ENCODE data around the gene FILIP1L. TPM values are rescaled to one million over a fixed set of nuclear protein-coding genes. Genes with fewer than 3 reads are reported as not detected.

FILIP1L gene
- total RNA-seq, 1 experiment from 2014 or later: 0.07 TPM

GRCh38 chr3:99919694-99920093 is 194.6 kb downstream of the FILIP1L start:
- DNase-seq: no peak
- H3K27me3 ChIP-seq (ENCODE audit: control insufficient read depth, insufficient read depth, low read length): no peaks in the 10 kb centered on the region
- no peak overlapping the region for H3K4me3 ChIP-seq (ENCODE audit: insufficient read depth, low read depth, low read length)
- no peaks in the 10 kb centered on the region for H3K36me3 ChIP-seq (replicated peaks; ENCODE audit: control insufficient read depth, insufficient read depth, low read length)

DNA sequence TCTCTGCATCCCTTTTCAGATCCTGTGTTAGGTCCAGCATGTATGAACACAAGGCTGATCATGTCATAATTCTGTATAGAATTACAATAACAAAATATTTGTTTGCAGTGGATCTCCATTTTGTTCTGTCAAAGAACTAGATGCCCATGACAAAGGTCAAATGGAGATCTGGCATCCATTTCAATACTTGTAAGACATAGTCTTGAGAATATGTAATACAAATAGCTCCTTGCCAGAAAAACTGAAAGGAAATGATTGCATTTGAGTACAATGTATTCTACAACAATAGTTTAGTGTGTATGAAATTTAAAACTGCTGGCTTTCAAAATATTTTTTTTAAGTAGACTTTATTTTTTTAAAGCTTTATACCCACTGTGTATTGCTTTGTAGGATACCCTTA is 195.6 kb downstream of the FILIP1L start:
- no peak for DNase-seq
- Histone ChIP-seq H3K27me3 (ENCODE audit: control insufficient read depth, insufficient read depth, low read length) (no peaks in the 10 kb centered on the region), H3K4me3 (ENCODE audit: insufficient read depth, low read depth, low read length) (no peak overlapping the region), H3K36me3 (replicated peaks; ENCODE audit: control insufficient read depth, insufficient read depth, low read length) (no peaks in the 10 kb centered on the region)

- no peak for DNase-seq
- Histone ChIP-seq H3K4me3 (ENCODE audit: insufficient read depth, low read depth, low read length) (no peak overlapping the region), H3K27me3 (ENCODE audit: control insufficient read depth, insufficient read depth, low read length) (no peaks in the 10 kb centered on the region), H3K36me3 (replicated peaks; ENCODE audit: control insufficient read depth, insufficient read depth, low read length) (no peaks in the 10 kb centered on the region)
Observed at GRCh38 chr3:99915906-99916432, 198.3 kb downstream of the FILIP1L start.

DNA sequence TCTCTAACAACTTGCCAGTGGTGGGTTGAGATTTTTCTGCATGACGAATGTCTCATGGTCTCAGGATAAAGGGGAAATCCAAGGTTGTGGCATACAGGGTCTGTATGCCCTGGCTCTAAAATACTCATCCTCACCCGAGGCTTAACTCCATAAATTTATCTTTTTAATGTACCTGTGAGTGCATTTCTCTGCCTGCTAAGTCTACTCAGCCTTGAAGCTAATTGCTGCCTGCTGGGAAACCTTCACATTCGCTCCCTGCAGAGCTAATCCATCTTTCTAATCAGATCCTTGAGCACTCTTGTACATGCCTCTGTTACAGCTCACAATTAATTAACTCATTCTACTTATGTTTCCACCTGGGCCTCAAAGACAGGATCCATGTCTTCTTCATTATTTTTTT is 202.9 kb downstream of the FILIP1L start:
- no peak for DNase-seq
- Histone ChIP-seq H3K4me3 (ENCODE audit: insufficient read depth, low read depth, low read length) (no peak overlapping the region), H3K36me3 (replicated peaks; ENCODE audit: control insufficient read depth, insufficient read depth, low read length) (no peaks in the 10 kb centered on the region), H3K27me3 (ENCODE audit: control insufficient read depth, insufficient read depth, low read length) (no peaks in the 10 kb centered on the region)

- Histone ChIP-seq H3K36me3 (replicated peaks; ENCODE audit: control insufficient read depth, insufficient read depth, low read length) (no peaks in the 10 kb centered on the region), H3K4me3 (ENCODE audit: insufficient read depth, low read depth, low read length) (no peak overlapping the region), H3K27me3 (ENCODE audit: control insufficient read depth, insufficient read depth, low read length) (no peaks in the 10 kb centered on the region)
- DNase-seq: no peak
Observed at GRCh38 chr3:99910752-99911290, 203.5 kb downstream of the FILIP1L start.

DNA sequence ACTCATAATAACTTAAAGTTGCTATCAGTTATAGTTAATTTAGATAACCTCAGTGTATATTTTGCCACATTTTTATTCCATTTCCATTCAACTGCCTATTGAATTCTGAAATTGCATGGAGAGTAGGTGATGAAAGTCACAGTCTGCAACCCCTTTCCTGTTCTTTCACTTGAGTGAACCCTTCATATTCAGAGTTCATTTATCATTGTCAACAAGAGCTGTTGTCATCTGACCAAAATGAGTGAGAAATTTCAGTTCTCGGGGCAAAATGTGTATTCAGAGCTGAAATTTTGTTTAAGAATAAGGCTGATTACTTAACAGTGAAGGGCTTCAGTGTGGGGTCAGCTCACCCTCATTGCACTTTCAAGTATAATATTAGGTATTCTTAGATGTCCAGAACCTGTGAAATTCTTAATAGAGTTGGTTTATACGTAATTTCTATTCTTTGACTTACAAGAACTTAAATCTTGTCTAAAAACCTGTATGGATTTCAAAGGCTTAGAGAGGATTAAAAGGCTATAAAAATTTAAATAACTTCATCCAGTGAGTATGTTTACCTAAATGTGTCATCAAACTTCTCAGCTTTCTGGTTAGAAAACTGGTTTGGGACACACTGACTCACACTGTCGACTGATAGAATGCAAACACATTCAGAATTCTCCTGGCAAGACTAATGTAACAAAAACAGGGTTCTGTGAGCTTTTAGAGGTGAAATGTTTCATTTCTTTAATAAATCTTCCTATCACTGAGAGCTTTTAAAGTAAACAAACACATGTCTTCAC is 204.4 kb downstream of the FILIP1L start:
- H3K36me3 ChIP-seq (replicated peaks; ENCODE audit: control insufficient read depth, insufficient read depth, low read length): no peaks in the 10 kb centered on the region
- H3K27me3 ChIP-seq (ENCODE audit: control insufficient read depth, insufficient read depth, low read length): no peaks in the 10 kb centered on the region
- DNase-seq: no peak
- no peak overlapping the region for H3K4me3 ChIP-seq (ENCODE audit: insufficient read depth, low read depth, low read length)

GRCh38 chr3:99907959-99908544 is 206.2 kb downstream of the FILIP1L start:
- Histone ChIP-seq H3K27me3 (ENCODE audit: control insufficient read depth, insufficient read depth, low read length) (no peaks in the 10 kb centered on the region), H3K4me3 (ENCODE audit: insufficient read depth, low read depth, low read length) (no peak overlapping the region), H3K36me3 (replicated peaks; ENCODE audit: control insufficient read depth, insufficient read depth, low read length) (no peaks in the 10 kb centered on the region)
- DNase-seq: no peak

GRCh38 chr3:99903869-99904268 is 210.4 kb downstream of the FILIP1L start:
- H3K27me3 ChIP-seq (ENCODE audit: control insufficient read depth, insufficient read depth, low read length): no peaks in the 10 kb centered on the region
- H3K36me3 ChIP-seq (replicated peaks; ENCODE audit: control insufficient read depth, insufficient read depth, low read length): no peaks in the 10 kb centered on the region
- no peak overlapping the region for H3K4me3 ChIP-seq (ENCODE audit: insufficient read depth, low read depth, low read length)
- no peak for DNase-seq

- Histone ChIP-seq H3K27me3 (ENCODE audit: control insufficient read depth, insufficient read depth, low read length) (no peaks in the 10 kb centered on the region), H3K36me3 (replicated peaks; ENCODE audit: control insufficient read depth, insufficient read depth, low read length) (no peaks in the 10 kb centered on the region), H3K4me3 (ENCODE audit: insufficient read depth, low read depth, low read length) (no peak overlapping the region)
- no peak for DNase-seq
Observed at GRCh38 chr3:99902091-99902490, 212.2 kb downstream of the FILIP1L start.

GRCh38 chr3:99901200-99901926 is 212.9 kb downstream of the FILIP1L start:
- Histone ChIP-seq H3K27me3 (ENCODE audit: control insufficient read depth, insufficient read depth, low read length) (no peaks in the 10 kb centered on the region), H3K4me3 (ENCODE audit: insufficient read depth, low read depth, low read length) (no peak overlapping the region), H3K36me3 (replicated peaks; ENCODE audit: control insufficient read depth, insufficient read depth, low read length) (no peaks in the 10 kb centered on the region)
- no peak for DNase-seq

GRCh38 chr3:99900248-99900647 is 214.1 kb downstream of the FILIP1L start:
- Histone ChIP-seq H3K27me3 (ENCODE audit: control insufficient read depth, insufficient read depth, low read length) (no peaks in the 10 kb centered on the region), H3K4me3 (ENCODE audit: insufficient read depth, low read depth, low read length) (no peak overlapping the region), H3K36me3 (replicated peaks; ENCODE audit: control insufficient read depth, insufficient read depth, low read length) (no peaks in the 10 kb centered on the region)
- no peak for DNase-seq

DNA sequence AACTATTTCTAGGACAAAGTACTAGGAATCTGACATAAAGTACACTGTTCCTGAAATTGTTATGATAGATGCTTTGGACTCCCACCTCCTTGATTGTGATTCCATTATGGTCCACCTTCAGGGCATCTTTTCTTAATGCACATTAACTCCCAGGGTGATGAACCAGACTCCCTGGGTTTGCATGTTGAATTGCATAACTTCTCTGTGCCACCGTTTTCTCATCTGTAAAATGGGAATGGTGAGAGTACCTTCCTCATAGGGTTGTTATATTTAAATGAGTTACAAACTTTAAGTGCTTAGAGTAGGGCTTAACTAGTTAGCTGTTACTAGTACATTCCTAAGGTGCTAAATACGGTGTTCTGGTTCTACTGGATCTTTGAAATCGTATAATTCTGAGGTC is 214.7 kb downstream of the FILIP1L start:
- DNase-seq: no peak
- Histone ChIP-seq H3K36me3 (replicated peaks; ENCODE audit: control insufficient read depth, insufficient read depth, low read length) (no peaks in the 10 kb centered on the region), H3K27me3 (ENCODE audit: control insufficient read depth, insufficient read depth, low read length) (no peaks in the 10 kb centered on the region), H3K4me3 (ENCODE audit: insufficient read depth, low read depth, low read length) (no peak overlapping the region)

DNA sequence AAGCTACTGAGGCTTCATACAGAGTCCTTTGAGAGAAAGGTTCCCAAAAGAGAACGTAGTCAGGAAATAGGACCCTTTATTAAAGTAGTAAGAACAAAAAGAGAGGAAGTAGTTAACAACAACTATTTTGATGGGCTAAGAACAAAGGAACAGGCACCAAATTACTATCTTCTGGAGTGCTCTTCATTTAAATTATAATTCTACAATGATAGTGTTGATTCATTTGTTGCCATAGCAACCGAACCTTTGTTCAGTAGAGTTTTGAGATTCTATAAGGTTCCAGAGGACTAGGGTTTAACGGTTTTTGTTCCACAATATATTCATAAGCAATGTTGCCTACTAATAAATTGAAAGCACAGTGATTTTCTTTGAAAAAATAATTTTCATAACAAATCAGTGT is 217.8 kb downstream of the FILIP1L start:
- H3K36me3 ChIP-seq (replicated peaks; ENCODE audit: control insufficient read depth, insufficient read depth, low read length): no peaks in the 10 kb centered on the region
- H3K4me3 ChIP-seq (ENCODE audit: insufficient read depth, low read depth, low read length): no peak overlapping the region
- no peak for DNase-seq
- no peaks in the 10 kb centered on the region for H3K27me3 ChIP-seq (ENCODE audit: control insufficient read depth, insufficient read depth, low read length)

DNA sequence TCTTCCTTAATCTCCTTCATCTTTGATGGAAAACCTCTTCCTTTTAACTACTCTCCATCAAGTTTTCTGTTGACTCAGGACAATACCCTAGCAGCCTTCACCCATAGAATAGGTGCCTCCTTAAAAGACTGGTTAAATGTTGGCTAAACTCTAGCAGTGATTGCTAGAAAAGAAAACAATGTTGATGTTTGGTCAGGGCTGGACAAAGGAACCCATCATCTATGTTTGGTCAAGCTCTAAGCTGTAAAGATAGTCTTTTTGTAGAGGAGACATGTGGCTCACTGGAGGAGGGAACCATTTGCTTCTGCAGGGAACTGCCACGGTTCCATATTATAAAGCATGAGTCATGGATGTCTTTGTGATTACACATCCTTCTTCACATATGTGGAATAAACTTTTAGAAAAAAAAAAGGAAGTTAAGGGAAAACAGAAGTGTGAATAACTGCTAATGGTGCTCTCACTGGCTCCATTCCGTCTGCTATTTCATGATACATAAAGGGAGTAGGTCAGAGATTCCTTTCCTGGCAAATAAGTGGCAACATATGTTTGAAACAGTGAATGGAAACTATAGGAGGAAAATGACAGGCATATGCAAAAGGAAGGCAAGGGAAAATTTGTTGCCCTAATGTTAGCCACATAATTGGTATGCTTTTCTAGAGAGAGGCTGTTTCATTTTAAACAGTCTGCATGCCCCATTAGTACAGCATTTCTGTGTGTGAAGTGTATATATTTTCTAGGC is 218.4 kb downstream of the FILIP1L start:
- no peaks in the 10 kb centered on the region for H3K36me3 ChIP-seq (replicated peaks; ENCODE audit: control insufficient read depth, insufficient read depth, low read length)

More for the DNA sequence above, 218.4 kb downstream of the FILIP1L start:
- no peak for DNase-seq
- H3K4me3 ChIP-seq (ENCODE audit: insufficient read depth, low read depth, low read length): no peak overlapping the region
- no peaks in the 10 kb centered on the region for H3K27me3 ChIP-seq (ENCODE audit: control insufficient read depth, insufficient read depth, low read length)

All from H7 (cell line).